ENCODE data around the gene MOB3B.

DNA sequence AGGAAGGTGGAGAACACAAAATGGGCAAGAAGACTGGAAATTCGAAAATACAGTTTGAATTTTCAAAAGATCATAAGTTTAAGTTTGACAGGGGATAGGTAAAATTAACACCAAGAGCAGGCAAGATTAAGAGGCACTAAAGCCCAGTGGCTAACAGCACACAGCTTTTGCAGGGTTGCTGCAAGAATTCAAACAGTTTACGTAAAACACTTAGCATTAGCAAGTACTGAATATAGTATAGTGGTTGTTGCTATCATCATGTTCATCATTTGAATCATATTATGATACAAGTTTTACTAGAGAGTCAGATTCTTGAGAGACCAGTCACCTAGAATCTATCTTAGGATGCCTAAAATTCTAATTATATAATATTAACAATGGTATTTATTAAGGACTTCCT lies 66.8 kb downstream of the MOB3B start:
- TF ChIP-seq CTCF (IDR thresholded peaks at IDR 0.05) (no peak), POLR2A (IDR thresholded peaks at IDR 0.05) (no peak)
